ENCODE results near the gene HRH1. TPM values are rescaled to one million over a fixed set of nuclear protein-coding genes. Genes with fewer than 3 reads are reported as not detected.

Gene HRH1
- total and polyA plus RNA-seq, 4 donors, result 3.9 to 45.1 (median 13.4) TPM

DNA sequence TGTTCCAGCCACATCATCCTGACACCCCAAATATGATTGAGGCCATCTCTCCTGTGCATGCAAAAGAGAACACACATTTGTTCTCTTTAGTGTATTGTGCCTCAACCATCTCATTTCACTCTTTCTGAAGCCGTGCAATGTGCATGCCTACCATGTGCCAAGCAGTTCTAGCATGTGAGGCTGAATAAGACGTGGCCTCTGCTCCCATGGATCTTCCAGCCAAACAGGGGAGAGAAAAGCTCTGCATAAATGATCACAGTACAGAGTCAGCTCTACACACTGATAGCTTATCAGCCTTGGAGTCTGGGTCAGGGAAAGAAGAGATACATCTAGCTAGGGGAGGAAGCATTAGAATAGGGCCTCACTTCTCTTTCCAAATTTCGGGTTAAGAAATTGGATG lies 69.7 kb downstream of the HRH1 start:
- no peak overlapping the region for H3K4me3 ChIP-seq (ENCODE audit: low read length in 2 of 2)
- intact Hi-C loops (cut with DNase I), result no loop called here
- H3K27ac ChIP-seq (ENCODE audit: low read depth in 1 of 2, low read length in 2 of 2), result no peak overlapping the region
- H3K36me3 ChIP-seq (ENCODE audit: control insufficient read depth in 1 of 2, insufficient read depth in 2 of 2, low read length in 1 of 2), result no peaks in the 10 kb centered on the region
- ATAC-seq (ENCODE audit: low FRiP score) (no peak), DNase-seq (no peak)
- no peaks in the 10 kb centered on the region for H3K9me3 ChIP-seq (ENCODE audit: control insufficient read depth, low read length)
- no peaks in the 10 kb centered on the region for H3K4me1 ChIP-seq (ENCODE audit: control insufficient read depth in 1 of 2, insufficient read depth in 2 of 2, low read length in 2 of 2)
- H3K27me3 ChIP-seq (ENCODE audit: control insufficient read depth in 1 of 2, insufficient read depth in 2 of 2, low read length in 1 of 2), result no peaks in the 10 kb centered on the region
- 88 to 89% methylated on average over 3 of the region's 3 CpGs for WGBS, 2 donors

DNA sequence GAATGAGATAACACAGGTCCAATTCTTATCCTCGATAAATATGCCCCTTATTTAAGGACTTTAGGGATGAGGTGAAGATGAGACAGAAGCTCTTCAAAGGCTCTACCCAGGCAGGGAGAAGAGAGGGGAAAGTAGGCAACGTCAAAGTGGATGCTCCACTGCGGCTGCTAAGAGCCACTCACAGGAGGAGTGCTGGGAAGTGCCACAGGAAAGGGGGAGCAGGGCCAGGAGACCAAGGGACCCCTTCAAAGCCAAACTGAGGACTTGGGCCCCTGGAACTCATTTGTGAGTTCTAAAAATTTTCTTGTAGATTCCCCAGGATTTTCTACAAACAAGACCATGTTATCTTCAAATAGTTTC lies 70.6 kb downstream of the HRH1 start:
- Histone ChIP-seq H3K27me3 (ENCODE audit: control insufficient read depth in 1 of 2, insufficient read depth in 2 of 2, low read length in 1 of 2) (no peaks in the 10 kb centered on the region), H3K4me1 (ENCODE audit: control insufficient read depth in 1 of 2, insufficient read depth in 2 of 2, low read length in 2 of 2) (no peaks in the 10 kb centered on the region), H3K27ac (ENCODE audit: low read depth in 1 of 2, low read length in 2 of 2) (peak overlapping the region in 1 of 2 donors; percentile 35), H3K36me3 (ENCODE audit: control insufficient read depth in 1 of 2, insufficient read depth in 2 of 2, low read length in 1 of 2) (no peaks in the 10 kb centered on the region), H3K4me3 (ENCODE audit: low read length in 2 of 2) (no peak overlapping the region), H3K9me3 (ENCODE audit: control insufficient read depth, low read length) (no peaks in the 10 kb centered on the region)
- intact Hi-C loops (cut with DNase I), result no loop called here
- ATAC-seq (ENCODE audit: low FRiP score), result no peak
- WGBS, 2 donors, result 86 to 89% methylated on average over 3 of the region's 3 CpGs
- peak in 1 of 2 donors; percentile 51 for DNase-seq

DNA sequence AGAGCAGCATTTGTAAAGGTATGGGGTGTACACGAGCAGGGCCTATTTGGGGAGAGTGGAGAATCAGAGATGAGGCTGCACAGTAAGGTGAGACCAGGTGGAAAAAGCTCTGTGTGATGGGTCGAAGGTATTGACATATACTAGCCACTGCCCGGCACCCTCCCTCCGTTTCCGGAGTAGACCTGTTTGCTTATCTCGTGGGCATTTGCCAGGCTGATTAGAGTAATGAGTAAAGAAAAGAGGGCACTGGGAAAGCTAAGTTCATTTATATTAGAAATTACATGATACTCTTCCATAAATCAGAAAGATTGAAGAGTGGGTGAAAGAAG lies 71.7 kb downstream of the HRH1 start:
- intact Hi-C loops (cut with DNase I), result no loop called here
- Histone ChIP-seq H3K4me1 (ENCODE audit: control insufficient read depth in 1 of 2, insufficient read depth in 2 of 2, low read length in 2 of 2) (peaks cover 0 to 2% of the 10 kb centered on the region in 2 donors), H3K27ac (ENCODE audit: low read depth in 1 of 2, low read length in 2 of 2) (peak overlapping the region; percentile 30 to 47), H3K9me3 (ENCODE audit: control insufficient read depth, low read length) (no peaks in the 10 kb centered on the region), H3K4me3 (ENCODE audit: low read length in 2 of 2) (no peak overlapping the region), H3K36me3 (ENCODE audit: control insufficient read depth in 1 of 2, insufficient read depth in 2 of 2, low read length in 1 of 2) (no peaks in the 10 kb centered on the region), H3K27me3 (ENCODE audit: control insufficient read depth in 1 of 2, insufficient read depth in 2 of 2, low read length in 1 of 2) (no peaks in the 10 kb centered on the region)
- DNase-seq (no peak), ATAC-seq (ENCODE audit: low FRiP score) (no peak)
- WGBS, 2 donors, result 59 to 65% methylated on average over 6 of the region's 6 CpGs

DNA sequence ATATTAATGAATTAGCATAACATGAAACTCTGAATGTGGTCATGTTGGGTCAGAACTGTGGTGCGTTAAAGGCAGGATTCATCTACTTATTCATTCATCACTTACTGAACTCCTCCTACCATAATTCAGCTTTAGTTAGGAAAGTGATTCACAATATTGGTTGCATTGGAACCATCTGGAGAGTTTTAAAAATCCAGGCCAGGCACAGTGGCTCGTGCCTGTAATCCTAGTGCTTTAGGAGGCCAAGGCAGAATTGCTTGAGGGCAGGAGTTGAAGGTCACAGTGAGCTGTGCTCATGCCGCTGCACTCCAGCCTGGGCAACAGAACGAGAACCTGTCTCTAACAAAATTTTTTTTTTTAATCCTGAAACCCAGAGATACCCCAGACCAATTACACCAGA lies 73.7 kb downstream of the HRH1 start:
- Histone ChIP-seq H3K27ac (ENCODE audit: low read depth in 1 of 2, low read length in 2 of 2) (no peak overlapping the region), H3K27me3 (ENCODE audit: control insufficient read depth in 1 of 2, insufficient read depth in 2 of 2, low read length in 1 of 2) (no peaks in the 10 kb centered on the region), H3K36me3 (ENCODE audit: control insufficient read depth in 1 of 2, insufficient read depth in 2 of 2, low read length in 1 of 2) (no peaks in the 10 kb centered on the region), H3K4me3 (ENCODE audit: low read length in 2 of 2) (no peak overlapping the region), H3K4me1 (ENCODE audit: control insufficient read depth in 1 of 2, insufficient read depth in 2 of 2, low read length in 2 of 2) (peaks cover 0 to 2% of the 10 kb centered on the region in 2 donors), H3K9me3 (ENCODE audit: control insufficient read depth, low read length) (no peaks in the 10 kb centered on the region)
- ATAC-seq (ENCODE audit: low FRiP score) (no peak), DNase-seq (no peak)
- intact Hi-C loops (cut with DNase I), result no loop called here
- 77 to 87% methylated on average over 4 of the region's 4 CpGs for WGBS, 2 donors

DNA sequence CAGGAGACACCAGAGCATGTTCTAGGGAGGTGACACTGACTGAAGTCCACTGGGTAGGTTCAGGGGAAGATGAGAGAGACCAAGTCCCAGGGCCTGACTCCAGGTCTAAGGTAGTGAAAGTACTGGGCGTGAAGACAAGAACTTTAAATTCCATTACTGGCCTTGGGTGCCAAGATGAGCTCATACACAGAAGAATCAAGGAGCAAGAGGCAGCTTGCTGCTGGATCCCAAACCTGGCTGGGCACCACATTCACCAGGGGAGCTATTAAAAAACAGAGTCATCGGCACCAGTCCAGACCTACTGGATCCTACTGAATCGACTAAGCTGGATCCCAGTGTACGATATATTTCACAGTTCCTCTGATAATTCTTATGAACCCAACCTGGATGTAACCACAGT lies 75.8 kb downstream of the HRH1 start:
- no peaks in the 10 kb centered on the region for H3K9me3 ChIP-seq (ENCODE audit: control insufficient read depth, low read length)
- ATAC-seq (ENCODE audit: low FRiP score), result no peak
- peak overlapping the region in 1 of 2 donors; percentile 78 for H3K27ac ChIP-seq (ENCODE audit: low read depth in 1 of 2, low read length in 2 of 2)
- DNase-seq, result no peak
- H3K27me3 ChIP-seq (ENCODE audit: control insufficient read depth in 1 of 2, insufficient read depth in 2 of 2, low read length in 1 of 2), result no peaks in the 10 kb centered on the region
- H3K4me1 ChIP-seq (ENCODE audit: control insufficient read depth in 1 of 2, insufficient read depth in 2 of 2, low read length in 2 of 2), result peaks cover 0 to 2% of the 10 kb centered on the region in 2 donors
- intact Hi-C loops (cut with DNase I), result loop anchor here in 1 of 2 donors (5.0 kb wide), 1 partner anchor 37 kb away; no protein-coding TSS in a partner anchor
- H3K4me3 ChIP-seq (ENCODE audit: low read length in 2 of 2), result no peak overlapping the region
- 5 to 10% methylated on average over 4 of the region's 4 CpGs for WGBS, 2 donors
- peaks cover 0 to 2% of the 10 kb centered on the region in 2 donors for H3K36me3 ChIP-seq (ENCODE audit: control insufficient read depth in 1 of 2, insufficient read depth in 2 of 2, low read length in 1 of 2)

DNA sequence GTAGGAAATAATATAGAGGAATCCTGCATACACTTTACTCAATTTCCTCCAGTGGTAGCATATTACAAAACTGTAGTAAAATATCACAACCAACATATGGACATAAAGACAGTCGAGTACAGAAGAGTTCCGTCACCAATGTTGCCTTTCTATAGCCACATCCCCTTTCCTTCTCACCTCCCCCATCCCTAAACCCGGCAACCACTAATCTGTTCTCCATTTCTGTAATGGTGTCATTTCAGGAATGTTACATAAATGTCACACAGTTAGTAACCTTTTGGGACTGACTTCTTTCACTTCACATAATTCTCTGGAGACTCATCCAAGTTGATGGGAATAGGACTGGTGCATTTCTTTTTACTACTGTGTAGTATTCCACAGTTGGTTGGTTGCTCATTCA lies 76.5 kb downstream of the HRH1 start:
- 72 to 80% methylated on average over 3 of the region's 3 CpGs for WGBS, 2 donors
- no peak for ATAC-seq (ENCODE audit: low FRiP score)

DNA sequence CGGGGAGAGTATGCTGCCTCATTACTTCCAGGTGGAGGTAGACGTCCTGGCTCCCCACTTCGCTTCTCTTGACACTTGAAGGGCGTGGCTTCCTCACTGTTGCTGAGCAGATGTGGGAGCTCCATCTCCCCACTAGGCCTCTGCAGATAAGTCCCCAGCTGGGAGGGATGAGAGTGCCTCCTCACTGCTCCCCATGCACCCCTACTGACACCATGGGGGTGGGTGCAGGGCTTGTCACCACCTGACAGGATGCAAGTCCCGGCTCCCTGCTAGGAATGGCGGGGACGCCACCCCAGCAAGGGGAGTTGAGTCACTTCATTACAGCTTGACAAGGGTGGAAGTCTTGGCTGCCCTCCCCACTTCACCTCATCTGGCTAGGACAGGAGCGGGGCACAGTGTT lies 81.1 kb downstream of the HRH1 start:
- 78 to 82% methylated on average over 8 of the region's 8 CpGs for WGBS, 2 donors
- Histone ChIP-seq H3K4me1 (ENCODE audit: control insufficient read depth in 1 of 2, insufficient read depth in 2 of 2, low read length in 2 of 2) (peaks cover 0 to 4% of the 10 kb centered on the region in 2 donors), H3K27ac (ENCODE audit: low read depth in 1 of 2, low read length in 2 of 2) (no peak overlapping the region), H3K27me3 (ENCODE audit: control insufficient read depth in 1 of 2, insufficient read depth in 2 of 2, low read length in 1 of 2) (no peaks in the 10 kb centered on the region), H3K36me3 (ENCODE audit: control insufficient read depth in 1 of 2, insufficient read depth in 2 of 2, low read length in 1 of 2) (peaks cover 0 to 2% of the 10 kb centered on the region in 2 donors), H3K9me3 (ENCODE audit: control insufficient read depth, low read length) (no peaks in the 10 kb centered on the region), H3K4me3 (ENCODE audit: low read length in 2 of 2) (no peak overlapping the region)
- intact Hi-C loops (cut with DNase I), result no loop called here
- no peak for ATAC-seq (ENCODE audit: low FRiP score)
- no peak for DNase-seq

More for the DNA sequence above, 76.5 kb downstream of the HRH1 start:
- Histone ChIP-seq H3K4me1 (ENCODE audit: control insufficient read depth in 1 of 2, insufficient read depth in 2 of 2, low read length in 2 of 2) (peaks cover 0 to 2% of the 10 kb centered on the region in 2 donors), H3K9me3 (ENCODE audit: control insufficient read depth, low read length) (no peaks in the 10 kb centered on the region), H3K4me3 (ENCODE audit: low read length in 2 of 2) (no peak overlapping the region), H3K36me3 (ENCODE audit: control insufficient read depth in 1 of 2, insufficient read depth in 2 of 2, low read length in 1 of 2) (peaks cover 0 to 2% of the 10 kb centered on the region in 2 donors), H3K27me3 (ENCODE audit: control insufficient read depth in 1 of 2, insufficient read depth in 2 of 2, low read length in 1 of 2) (no peaks in the 10 kb centered on the region), H3K27ac (ENCODE audit: low read depth in 1 of 2, low read length in 2 of 2) (no peak overlapping the region)
- intact Hi-C loops (cut with DNase I), result loop anchor here in 1 of 2 donors (5.0 kb wide), 1 partner anchor 36 kb away; no protein-coding TSS in a partner anchor
- DNase-seq, result no peak

DNA sequence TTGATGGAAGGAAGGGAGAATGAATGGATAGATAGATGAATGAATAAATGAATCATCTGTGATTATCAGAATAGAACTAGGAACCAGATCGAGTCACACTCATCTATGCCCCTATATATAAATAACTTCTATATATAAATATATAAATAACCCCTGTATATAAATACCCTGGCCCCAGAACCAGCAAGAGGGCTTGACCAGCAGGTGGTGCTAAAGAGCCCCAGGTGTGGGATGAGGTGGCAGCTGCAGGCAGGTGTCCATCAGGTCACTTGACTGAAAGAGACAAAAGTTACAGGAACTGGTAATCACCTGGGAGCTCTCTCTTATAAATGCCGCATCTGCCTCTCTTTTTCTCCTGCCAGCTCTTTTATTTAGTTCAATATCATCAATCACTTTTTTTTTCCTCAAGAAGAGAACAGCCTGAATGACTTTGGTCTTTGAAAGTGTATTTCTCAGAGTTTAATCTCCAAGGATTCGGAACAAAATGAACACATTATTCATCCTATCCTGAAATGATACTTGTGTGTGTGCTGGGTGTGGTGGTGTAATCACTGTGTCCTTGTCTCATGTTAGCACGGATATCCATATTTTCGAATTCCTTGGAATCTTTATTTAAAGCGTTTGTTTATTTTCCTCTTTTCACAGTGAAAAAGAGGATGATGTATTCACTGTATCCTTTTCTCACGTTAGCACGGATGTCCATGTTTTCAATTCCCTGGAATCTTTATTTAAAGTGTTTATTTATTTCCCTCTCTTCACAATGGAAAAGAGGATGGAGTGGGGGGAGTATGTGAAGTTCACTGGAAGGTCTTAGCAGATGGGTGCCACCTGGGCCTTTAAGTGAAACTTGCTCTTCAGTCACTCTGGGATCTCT lies 82.5 kb downstream of the HRH1 start:
- intact Hi-C loops (cut with DNase I), result no loop called here
- 59 to 63% methylated on average over 8 of the region's 8 CpGs for WGBS, 2 donors
- Histone ChIP-seq H3K4me3 (ENCODE audit: low read length in 2 of 2) (no peak overlapping the region), H3K36me3 (ENCODE audit: control insufficient read depth in 1 of 2, insufficient read depth in 2 of 2, low read length in 1 of 2) (peaks cover 0 to 2% of the 10 kb centered on the region in 2 donors), H3K9me3 (ENCODE audit: control insufficient read depth, low read length) (no peaks in the 10 kb centered on the region), H3K4me1 (ENCODE audit: control insufficient read depth in 1 of 2, insufficient read depth in 2 of 2, low read length in 2 of 2) (peaks cover 0 to 2% of the 10 kb centered on the region in 2 donors), H3K27me3 (ENCODE audit: control insufficient read depth in 1 of 2, insufficient read depth in 2 of 2, low read length in 1 of 2) (no peaks in the 10 kb centered on the region), H3K27ac (ENCODE audit: low read depth in 1 of 2, low read length in 2 of 2) (no peak overlapping the region)
- DNase-seq (no peak), ATAC-seq (ENCODE audit: low FRiP score) (no peak)

DNA sequence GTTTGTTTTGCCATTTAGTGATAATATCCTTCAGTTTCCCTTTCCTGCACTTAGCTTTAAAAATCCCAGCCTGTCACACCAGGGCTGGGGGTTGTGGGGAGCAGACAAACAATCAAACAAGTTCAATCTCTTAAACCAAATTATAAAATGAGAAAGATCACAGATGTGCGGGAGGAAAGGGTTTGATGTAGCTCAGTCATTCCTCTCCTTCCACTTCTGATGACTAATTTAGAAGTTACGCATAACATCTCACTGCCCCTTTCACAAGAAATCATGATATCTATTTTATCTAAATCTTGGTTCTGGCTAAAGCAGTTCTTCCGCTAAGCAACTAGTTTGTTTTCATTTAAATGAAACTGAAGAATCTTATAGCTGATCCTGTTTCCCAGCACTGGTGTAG lies 83.8 kb downstream of the HRH1 start:
- DNase-seq (no peak), ATAC-seq (ENCODE audit: low FRiP score) (no peak)
- H3K27ac ChIP-seq (ENCODE audit: low read depth in 1 of 2, low read length in 2 of 2), result no peak overlapping the region
- H3K4me1 ChIP-seq (ENCODE audit: control insufficient read depth in 1 of 2, insufficient read depth in 2 of 2, low read length in 2 of 2), result peaks cover 0 to 2% of the 10 kb centered on the region in 2 donors
- WGBS, 2 donors, result 79 to 80% methylated on average over 3 of the region's 3 CpGs
- no peaks in the 10 kb centered on the region for H3K27me3 ChIP-seq (ENCODE audit: control insufficient read depth in 1 of 2, insufficient read depth in 2 of 2, low read length in 1 of 2)
- no peak overlapping the region for H3K4me3 ChIP-seq (ENCODE audit: low read length in 2 of 2)
- H3K9me3 ChIP-seq (ENCODE audit: control insufficient read depth, low read length), result no peaks in the 10 kb centered on the region
- H3K36me3 ChIP-seq (ENCODE audit: control insufficient read depth in 1 of 2, insufficient read depth in 2 of 2, low read length in 1 of 2), result peaks cover 0 to 2% of the 10 kb centered on the region in 2 donors
- intact Hi-C loops (cut with DNase I), result no loop called here
